Upper lobe of left lung (tissue), 4 donors: ENCODE results near the gene ARHGAP15.

Source experiments
- CTCF ChIP-seq, 6 experiments: fragments of 450-650 bp in 4 of 6; fragments of 200-600 bp in 2 of 6; sonication (generic) in 2 of 6; IDR thresholded peaks; one replicate each; pipeline ENCODE4 v1.5.1; 2016 to 2019; ENCODE audit warnings: antibody characterized with exemption in 6 of 6
- POLR2A ChIP-seq, 4 donors: fragments of 450-650 bp; IDR thresholded peaks; one replicate each; pipeline ENCODE4 v1.5.1; 2016 to 2017; ENCODE audit warnings: antibody characterized with exemption in 4 of 4, mild to moderate bottlenecking in 2 of 4

GRCh38 chr2:143480601-143481236 is 351.5 kb downstream of the ARHGAP15 start:
- TF ChIP-seq POLR2A (IDR thresholded peaks at IDR 0.05) (no peak), CTCF (IDR thresholded peaks at IDR 0.05) (no peak)
